Measurements from ENCODE around the gene RFX8. TPM values are rescaled to one million over a fixed set of nuclear protein-coding genes. Genes with fewer than 3 reads are reported as not detected.
"Not testable (repeated sequence)": the region's sequence is repeated elsewhere in the genome, so short reads cannot be mapped to it uniquely, and the experiment has no call there.

RFX8 gene
- not detected in 2 replicates for total RNA-seq

GRCh38 chr2:101474731-101475384, at the start of gene RFX8:
TSS of gene RFX8 (minus strand) at chr2:101475112. CDS start at chr2:101466848, 8,264 bp downstream.
- DNase-seq (ENCODE audit: low read depth), result peak; percentile 57

- no peak for DNase-seq (ENCODE audit: low read depth)
Measured at GRCh38 chr2:101521487-101521886, 46.6 kb upstream of the RFX8 start.

GRCh38 chr2:101520246-101520645, 45.3 kb upstream of the RFX8 start:
- peak; percentile 83 for DNase-seq (ENCODE audit: low read depth)

- DNase-seq (ENCODE audit: low read depth), result peak; percentile 60
Measured at GRCh38 chr2:101518578-101519492, 43.9 kb upstream of the RFX8 start.

- DNase-seq (ENCODE audit: low read depth), result peak; percentile 94
Measured at GRCh38 chr2:101517758-101518271, 42.9 kb upstream of the RFX8 start.

GRCh38 chr2:101516823-101517690, 42.1 kb upstream of the RFX8 start:
- DNase-seq (ENCODE audit: low read depth), result peak; percentile 94

- DNase-seq (ENCODE audit: low read depth), result no peak
Measured at GRCh38 chr2:101516349-101516748, 41.4 kb upstream of the RFX8 start.

- peak; percentile 21 for DNase-seq (ENCODE audit: low read depth)
Measured at GRCh38 chr2:101515477-101515876, 40.6 kb upstream of the RFX8 start.

- DNase-seq (ENCODE audit: low read depth), result no peak
Measured at GRCh38 chr2:101512993-101513392, 38.1 kb upstream of the RFX8 start.

GRCh38 chr2:101511381-101511780, 36.5 kb upstream of the RFX8 start:
- DNase-seq (ENCODE audit: low read depth), result no peak

GRCh38 chr2:101509499-101510284, 34.8 kb upstream of the RFX8 start:
- peak; percentile 27 for DNase-seq (ENCODE audit: low read depth)

- DNase-seq (ENCODE audit: low read depth), result no peak
Measured at GRCh38 chr2:101508636-101509035, 33.7 kb upstream of the RFX8 start.

- DNase-seq (ENCODE audit: low read depth), result not testable (repeated sequence)
Measured at GRCh38 chr2:101505276-101505675, 30.4 kb upstream of the RFX8 start.

GRCh38 chr2:101504744-101505143, 29.8 kb upstream of the RFX8 start:
- not testable (repeated sequence) for DNase-seq (ENCODE audit: low read depth)

GRCh38 chr2:101502095-101502494, 27.2 kb upstream of the RFX8 start:
- DNase-seq (ENCODE audit: low read depth), result no peak

GRCh38 chr2:101501443-101501842, 26.5 kb upstream of the RFX8 start:
- peak; percentile 29 for DNase-seq (ENCODE audit: low read depth)

- no peak for DNase-seq (ENCODE audit: low read depth)
Measured at GRCh38 chr2:101500860-101501259, 25.9 kb upstream of the RFX8 start.

- DNase-seq (ENCODE audit: low read depth), result no peak
Measured at GRCh38 chr2:101500180-101500579, 25.3 kb upstream of the RFX8 start.

GRCh38 chr2:101496279-101496678, 21.4 kb upstream of the RFX8 start:
- DNase-seq (ENCODE audit: low read depth), result no peak

- no peak for DNase-seq (ENCODE audit: low read depth)
Measured at GRCh38 chr2:101492936-101493473, 18.1 kb upstream of the RFX8 start.

- no peak for DNase-seq (ENCODE audit: low read depth)
Measured at GRCh38 chr2:101486994-101487393, 12.1 kb upstream of the RFX8 start.

All from renal cortical epithelial cell (primary cell).